Activated CD8-positive, alpha-beta memory T cell treated with anti-CD3 and anti-CD28 coated beads, Interleukin-2, amount 50 U/mL, for 4 hours (primary cell): ENCODE measurements around the gene FZD10.

ENCODE experiments used
- DNase-seq: peaks from one replicate; pipeline ENCODE4 v3.0.0-alpha.2; 2020

Gene FZD10

DNA sequence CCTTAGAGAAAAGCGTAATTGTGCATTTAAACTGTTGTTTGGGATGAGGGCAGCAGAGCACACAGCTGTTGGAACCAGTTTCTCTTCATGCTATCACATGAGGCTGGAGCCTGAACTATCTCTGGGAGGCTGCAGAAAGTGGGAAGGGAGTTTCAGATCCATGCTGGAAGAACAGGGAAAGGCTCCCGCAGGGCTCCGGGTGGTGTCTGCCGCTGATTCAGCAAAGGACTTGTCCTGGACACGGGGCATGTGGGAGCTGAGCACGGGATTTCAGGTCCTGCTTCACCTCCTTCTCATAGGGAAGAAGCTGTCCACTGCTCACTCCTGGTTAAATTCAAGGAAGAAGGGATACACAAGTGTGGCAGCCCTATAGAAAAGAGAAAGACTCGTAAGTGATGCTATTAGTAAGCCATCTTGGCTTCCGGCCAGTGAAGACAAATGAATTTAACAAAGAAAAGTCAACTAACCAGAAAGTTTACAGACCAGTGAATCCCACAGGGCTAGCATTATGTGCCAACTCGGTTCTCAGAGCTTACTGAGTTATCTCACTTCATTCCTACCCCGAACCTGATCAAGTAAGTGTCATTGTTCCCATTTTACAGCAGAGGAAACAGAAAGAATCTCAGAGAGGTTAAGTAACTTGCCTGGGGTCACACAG lies 6.7 kb upstream of the FZD10 start:
- no peak for DNase-seq

DNA sequence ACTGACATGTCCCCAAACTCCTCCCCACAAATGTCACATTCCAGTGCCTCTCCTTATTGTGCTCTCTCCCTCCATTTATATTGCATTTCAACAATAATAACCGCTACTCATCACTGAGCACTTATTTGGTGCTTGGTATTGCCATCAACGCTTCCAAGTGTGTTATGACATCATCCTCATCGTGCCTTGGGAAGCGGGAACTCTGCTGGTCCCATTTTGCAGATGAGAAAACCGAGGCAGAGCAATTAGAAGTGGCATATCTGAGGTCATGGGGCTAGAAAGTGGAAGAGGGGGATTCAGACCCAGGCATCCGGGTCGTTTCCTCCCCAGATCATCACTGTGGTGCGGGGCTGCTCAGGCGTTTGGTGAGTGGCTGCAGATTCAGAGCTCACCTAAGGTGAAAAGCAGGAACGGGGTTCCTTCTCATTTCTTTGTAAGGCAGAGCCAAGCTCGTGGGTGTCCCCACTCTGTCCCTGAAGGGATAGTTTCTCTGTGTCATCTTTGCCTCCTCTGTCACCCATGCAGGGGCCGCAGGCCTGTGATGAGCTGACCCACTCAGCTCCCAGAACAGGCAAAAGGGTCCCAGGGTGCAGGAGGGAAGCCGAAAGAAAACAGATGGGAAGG lies 5.5 kb upstream of the FZD10 start:
- no peak for DNase-seq

DNA sequence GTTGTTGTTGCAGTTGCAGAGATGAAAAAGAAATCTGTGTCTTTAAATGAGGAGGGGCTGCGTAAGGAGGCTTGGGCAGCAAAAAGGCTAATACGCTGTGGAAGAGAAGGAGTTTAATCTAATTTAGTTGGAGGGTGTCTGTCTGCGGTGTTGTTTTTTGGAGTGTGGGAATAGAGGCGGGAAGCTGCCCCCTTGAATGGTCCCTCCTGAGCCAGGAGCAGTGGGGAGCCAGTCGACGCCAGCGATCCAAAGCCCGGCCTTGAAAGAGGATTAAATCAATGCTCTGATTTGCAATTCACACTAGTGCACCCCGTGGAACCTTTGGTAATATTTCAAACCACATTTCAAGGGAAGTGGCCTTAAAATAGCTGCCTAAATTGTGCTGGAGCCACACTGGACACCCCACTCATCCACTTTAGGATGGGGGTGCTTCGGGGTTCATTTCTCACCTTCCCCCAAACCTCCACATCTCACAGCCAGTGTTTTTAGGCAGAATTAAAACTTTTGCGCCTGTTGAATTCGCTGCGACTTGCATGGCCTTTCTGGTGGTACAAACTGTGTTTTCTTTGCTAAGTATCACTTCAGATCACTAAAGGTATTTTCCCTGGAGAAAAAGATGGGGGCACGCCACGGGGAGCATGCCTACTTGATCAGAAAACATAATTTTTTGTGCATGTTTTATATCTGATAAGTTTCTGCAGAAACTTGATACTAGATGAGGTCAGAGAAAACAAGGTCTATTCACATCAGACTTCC lies 4.1 kb upstream of the FZD10 start:
- no peak for DNase-seq

DNA sequence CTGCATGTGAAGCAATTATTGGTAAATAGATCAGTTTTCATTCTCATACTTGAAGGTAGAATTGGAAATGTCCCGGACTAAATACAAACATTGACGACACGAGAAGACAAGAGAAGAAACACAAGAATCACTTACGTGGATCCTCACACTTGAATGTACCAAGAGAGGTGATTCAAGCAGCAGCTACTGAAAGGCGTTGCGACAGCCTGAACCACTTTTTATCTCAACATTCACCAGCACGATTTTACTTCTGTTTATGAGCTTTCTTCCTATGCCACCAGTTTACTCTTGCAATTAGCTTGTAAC lies 3.6 kb upstream of the FZD10 start:
- no peak for DNase-seq

DNA sequence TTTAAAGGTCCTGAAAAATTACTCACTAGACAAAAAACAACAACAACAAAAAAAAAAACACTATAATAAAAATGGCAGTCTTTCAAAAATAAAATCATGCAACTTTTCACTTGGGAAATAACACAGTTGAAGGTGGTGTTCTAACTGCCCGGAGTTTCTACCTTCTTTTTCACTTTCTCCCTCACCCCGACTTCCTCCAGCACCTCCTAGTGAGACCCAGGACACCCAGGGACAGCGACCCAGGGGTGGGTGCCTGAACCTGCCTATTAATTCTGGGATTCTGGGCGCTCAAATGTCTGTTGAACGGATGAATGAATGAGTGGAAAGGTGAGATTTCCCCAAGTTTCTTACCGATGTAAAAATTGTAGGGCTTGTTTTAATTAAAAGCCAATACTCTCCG lies 2.0 kb upstream of the FZD10 start:
- DNase-seq, result no peak

DNA sequence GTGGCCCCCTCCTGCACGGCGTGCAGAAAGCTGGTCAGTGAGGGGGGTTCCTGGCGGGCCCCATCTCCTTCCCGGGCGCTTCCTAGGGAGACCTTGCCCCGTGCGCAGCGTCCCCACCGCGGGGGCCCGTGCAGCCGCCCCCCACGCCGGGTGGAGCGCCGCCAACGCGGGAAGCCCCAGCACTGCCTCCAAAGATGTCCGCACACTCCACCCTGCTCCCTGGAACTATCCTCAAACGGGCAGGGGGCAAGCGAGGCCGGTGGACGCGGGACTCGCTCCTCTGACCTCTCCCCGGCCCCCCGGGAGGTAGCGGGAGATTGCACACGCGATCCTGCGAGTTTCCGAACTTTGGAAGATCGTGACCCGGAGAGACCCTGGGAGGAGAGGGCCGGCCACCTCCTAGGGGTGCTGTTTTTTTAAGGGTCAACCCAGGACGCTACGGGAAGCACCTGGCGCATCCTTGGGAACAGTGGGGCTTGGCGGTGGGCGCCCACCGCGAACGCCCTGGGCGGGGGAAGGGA lies 1.5 kb upstream of the FZD10 start:
- DNase-seq, result no peak

DNA sequence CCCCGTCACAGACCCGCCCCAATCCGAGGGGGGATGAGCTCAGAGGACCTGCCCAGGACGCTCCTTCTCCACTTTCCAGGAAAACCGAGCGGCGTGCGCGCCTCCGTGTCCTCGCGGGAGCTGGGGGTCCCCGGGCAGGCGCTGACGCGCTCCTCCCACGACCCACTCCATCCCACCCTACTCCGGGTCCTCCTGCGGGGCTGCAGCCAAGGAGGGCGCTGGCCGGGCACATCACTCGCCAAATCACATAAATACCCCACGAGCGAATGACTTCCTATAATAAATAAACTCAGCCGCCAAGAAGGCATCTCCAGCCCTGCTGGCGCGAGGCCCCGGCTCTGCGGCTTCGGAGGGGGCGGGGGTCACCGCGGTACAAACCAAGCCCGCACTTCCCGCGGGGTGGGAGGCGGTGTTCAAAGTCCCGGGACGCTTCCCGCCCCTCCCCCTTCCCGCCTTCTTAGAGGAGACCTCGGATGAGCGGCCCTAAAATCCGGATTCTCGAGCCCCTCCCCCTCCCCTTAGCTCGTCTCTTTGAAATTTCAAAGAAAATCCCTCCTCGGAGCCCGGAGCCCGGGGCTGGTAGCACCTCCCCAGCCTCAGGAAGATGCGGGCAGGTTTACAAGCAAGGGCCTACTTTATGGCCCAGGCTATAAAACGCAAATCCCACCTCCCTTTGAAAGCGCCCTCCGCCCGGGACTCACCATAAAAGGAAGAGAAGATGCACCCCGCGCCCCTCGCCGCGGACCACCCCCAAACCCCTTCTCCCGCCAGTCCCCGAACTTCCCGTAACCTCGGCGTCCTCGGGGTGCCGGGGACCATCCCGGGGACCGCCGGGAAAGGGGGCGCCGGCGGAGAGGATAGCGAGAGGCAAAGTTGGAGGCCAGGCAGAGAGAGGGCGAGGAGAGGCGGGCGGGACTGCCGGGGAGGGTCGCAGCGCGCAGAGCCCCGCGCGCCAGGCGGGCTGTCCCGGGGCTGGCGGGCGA lies 712 bp upstream of the FZD10 start:
- DNase-seq, result no peak

DNA sequence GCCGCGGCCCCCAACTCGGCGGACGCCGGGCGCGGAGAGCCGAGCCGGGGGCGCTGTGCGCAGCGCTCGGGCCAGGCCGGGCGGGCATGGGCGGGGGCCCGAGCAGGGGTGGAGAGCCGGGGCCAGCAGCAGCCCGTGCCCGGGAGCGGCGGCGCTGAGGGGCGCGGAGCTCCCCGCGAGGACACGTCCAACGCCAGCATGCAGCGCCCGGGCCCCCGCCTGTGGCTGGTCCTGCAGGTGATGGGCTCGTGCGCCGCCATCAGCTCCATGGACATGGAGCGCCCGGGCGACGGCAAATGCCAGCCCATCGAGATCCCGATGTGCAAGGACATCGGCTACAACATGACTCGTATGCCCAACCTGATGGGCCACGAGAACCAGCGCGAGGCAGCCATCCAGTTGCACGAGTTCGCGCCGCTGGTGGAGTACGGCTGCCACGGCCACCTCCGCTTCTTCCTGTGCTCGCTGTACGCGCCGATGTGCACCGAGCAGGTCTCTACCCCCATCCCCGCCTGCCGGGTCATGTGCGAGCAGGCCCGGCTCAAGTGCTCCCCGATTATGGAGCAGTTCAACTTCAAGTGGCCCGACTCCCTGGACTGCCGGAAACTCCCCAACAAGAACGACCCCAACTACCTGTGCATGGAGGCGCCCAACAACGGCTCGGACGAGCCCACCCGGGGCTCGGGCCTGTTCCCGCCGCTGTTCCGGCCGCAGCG lies 639 bp downstream of the FZD10 start:
- no peak for DNase-seq

DNA sequence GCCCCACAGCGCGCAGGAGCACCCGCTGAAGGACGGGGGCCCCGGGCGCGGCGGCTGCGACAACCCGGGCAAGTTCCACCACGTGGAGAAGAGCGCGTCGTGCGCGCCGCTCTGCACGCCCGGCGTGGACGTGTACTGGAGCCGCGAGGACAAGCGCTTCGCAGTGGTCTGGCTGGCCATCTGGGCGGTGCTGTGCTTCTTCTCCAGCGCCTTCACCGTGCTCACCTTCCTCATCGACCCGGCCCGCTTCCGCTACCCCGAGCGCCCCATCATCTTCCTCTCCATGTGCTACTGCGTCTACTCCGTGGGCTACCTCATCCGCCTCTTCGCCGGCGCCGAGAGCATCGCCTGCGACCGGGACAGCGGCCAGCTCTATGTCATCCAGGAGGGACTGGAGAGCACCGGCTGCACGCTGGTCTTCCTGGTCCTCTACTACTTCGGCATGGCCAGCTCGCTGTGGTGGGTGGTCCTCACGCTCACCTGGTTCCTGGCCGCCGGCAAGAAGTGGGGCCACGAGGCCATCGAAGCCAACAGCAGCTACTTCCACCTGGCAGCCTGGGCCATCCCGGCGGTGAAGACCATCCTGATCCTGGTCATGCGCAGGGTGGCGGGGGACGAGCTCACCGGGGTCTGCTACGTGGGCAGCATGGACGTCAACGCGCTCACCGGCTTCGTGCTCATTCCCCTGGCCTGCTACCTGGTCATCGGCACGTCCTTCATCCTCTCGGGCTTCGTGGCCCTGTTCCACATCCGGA lies 1.4 kb downstream of the FZD10 start:
- DNase-seq, result no peak

DNA sequence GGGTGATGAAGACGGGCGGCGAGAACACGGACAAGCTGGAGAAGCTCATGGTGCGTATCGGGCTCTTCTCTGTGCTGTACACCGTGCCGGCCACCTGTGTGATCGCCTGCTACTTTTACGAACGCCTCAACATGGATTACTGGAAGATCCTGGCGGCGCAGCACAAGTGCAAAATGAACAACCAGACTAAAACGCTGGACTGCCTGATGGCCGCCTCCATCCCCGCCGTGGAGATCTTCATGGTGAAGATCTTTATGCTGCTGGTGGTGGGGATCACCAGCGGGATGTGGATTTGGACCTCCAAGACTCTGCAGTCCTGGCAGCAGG lies 1.9 kb downstream of the FZD10 start:
- no peak for DNase-seq

DNA sequence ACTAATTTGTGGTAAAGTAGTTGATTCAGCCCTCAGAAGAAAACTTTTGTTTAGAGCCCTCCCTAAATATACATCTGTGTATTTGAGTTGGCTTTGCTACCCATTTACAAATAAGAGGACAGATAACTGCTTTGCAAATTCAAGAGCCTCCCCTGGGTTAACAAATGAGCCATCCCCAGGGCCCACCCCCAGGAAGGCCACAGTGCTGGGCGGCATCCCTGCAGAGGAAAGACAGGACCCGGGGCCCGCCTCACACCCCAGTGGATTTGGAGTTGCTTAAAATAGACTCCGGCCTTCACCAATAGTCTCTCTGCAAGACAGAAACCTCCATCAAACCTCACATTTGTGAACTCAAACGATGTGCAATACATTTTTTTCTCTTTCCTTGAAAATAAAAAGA lies 2.7 kb downstream of the FZD10 start:
- DNase-seq, result no peak

DNA sequence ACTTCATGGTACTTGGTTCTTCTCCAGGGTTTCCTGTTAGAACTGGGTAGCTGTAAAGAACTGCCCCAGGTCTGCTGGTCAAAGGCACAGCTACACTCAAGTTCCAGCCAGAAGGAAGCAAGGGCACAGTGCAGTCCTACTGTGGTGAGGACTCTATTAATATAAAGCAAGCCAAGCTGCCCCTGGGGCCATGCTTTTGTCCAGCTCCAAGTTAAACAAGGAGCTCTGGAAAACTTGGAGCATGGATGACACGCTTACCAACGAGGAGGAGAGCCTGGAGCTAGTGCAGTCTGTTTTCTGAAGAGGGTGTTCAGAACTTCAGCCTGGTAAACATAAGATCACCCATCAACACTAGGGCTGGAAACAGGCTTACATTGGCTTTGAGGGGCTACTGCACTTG lies 4.0 kb downstream of the FZD10 start:
- DNase-seq, result no peak

DNA sequence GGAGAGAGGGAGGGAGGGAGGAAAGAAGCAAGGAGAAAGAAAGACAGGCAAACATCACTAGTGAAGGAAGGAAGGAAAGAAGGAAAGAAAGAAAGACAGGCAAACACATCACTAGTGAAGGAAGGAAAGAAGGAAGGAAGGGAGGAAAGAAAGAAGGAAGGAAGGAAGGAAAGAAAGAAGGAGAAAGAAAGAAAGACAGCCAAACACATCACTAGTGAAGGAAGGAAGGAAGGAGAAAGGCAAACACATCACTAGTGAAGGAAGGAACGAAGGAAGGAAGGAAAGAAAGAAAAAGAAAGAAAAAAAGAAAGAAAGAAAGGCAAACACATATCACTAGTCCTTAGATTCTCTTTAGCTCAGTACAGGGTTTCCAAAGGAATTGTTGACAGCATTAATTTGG lies 5.3 kb downstream of the FZD10 start:
- DNase-seq, result no peak

DNA sequence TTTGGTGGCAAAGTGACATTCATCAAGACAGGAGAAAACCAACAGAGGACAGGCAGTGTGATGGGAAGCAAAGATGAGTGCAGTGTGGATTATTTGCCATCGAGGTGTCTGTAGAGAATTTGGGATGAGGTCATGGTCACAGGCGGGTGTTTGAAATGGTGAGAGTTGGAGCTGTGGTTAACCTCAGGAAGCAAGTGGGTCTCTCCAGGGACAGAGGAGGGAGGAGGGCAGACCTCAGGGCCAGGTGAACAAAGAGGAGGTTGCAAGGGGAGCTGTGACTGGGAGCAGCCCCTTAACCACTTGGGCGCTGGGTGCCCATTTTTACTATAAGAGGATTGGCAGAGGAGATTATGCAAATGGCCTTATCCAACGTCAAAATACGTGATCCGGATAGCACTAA lies 7.0 kb downstream of the FZD10 start:
- no peak for DNase-seq

DNA sequence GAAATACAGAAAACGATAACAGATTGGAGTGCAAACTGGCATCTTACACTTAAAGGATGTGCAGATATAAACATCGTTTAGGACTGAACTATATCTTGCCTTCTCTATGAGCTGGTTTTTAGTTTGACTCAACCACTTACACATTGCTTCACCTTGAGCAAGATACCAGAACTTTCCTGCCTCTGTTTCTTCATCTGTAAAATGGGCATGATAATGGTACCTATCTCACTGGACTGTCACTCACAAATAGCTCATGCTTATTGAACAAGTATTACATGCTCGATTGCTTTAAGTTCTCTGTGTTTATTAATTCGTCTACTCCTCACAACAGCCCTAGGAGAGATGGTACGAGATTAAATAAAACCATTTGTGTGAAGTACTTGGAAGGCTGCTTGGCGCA lies 7.7 kb downstream of the FZD10 start:
- no peak for DNase-seq

DNA sequence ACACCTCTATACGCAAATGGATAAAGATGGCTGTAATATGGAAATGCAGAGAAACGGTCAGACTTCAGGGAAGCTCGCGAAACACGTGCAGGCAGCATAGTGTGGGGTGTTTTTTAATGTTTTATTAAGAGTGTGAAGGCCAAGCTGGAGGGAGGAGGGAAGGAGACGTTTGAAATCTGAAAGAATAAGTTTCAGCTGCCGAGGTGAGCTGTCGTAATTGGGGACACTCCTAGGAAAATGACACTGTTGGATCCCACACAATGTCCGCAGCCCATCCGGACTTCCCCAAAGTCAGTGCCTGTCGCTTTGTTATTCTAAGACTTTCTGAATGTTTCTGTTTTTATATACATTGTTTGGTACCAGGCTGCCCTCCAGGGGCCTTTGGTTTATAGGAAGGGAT lies 8.3 kb downstream of the FZD10 start:
- no peak for DNase-seq

DNA sequence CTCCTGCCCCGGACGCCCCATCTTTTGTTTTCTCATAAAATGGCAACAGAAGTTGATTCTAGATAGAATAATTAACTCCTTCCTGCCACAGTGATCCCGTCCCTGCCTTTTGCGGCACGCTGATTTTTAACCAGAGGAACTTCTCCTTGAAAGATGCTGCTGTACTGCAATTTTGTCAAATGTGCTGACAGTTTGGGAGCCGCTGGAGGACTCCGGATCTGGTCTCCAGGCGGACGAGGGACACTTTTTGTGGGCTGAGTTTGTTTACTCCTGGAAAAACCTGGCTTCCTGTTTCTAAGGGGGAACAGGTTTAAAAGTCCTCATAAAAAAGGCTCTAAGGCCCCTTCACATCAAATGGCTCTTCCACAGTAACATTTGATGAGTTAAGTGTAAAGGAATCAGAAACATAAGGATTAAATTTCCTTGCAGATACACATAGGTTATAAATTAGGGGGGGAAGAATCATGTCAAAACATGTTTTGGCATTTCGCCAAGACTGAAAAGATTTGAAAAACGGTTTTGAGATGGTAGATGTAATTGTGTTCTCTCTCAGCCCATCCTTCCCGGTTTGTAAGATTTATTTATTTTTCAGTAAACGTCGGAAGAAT lies 15.5 kb downstream of the FZD10 start:
- no peak for DNase-seq

DNA sequence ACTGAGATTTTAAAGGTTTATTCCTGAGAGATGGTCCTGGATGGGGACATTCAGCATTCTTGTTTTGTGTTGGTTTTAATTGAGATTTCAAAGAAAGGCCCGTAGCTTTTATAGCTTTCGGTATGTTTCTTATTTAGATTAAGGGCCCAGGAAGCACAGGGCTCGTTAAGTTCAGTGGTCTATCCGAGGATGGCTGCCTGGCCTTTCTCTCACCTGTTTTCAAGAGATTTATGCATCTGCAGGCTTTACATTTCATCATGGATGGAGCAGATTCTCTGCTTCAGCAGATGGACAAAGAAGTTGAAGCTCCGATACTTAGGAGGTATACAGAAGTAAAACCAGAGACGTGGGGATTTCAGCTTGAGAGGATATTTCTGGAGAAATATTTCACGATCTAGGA lies 16.0 kb downstream of the FZD10 start:
- no peak for DNase-seq

DNA sequence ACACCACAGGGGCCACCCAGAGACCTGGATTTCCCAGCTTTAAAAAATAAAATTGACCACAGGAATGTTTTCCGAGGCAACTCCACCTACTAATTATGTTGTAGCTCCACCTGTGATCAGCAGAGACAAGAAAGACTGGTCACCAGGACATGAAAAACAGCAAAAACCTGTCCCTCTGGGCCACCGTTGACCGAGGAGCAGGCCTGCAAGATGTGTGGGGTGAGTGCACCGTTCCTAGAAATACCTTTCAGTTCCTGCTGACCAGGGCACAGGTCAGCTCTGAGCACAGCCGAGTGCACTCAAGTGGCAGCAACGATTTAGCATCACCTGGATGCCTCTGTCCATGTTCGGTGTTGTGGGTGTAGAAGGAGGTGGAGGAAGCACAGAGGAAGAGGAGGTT lies 16.9 kb downstream of the FZD10 start:
- no peak for DNase-seq

DNA sequence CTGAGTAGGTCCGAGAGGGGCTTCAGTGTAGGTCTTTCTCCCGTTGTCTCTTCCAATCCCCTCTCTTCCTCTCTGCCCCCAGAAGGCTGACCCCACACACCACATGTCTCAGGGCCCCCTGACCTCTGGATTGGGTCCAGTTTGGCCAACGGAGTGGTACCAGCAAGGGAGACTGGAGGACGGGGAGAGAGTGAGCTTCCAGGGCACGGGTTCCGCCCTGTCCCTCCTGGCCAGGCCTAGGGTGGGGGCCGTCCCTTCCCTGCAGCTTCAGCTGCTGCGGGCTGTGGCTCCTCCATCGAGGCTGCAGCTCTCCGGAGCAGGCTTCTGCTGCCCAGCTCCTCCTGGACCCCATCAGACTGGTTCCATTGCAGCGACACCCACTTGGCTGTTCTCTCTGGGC lies 17.4 kb downstream of the FZD10 start:
- DNase-seq, result no peak

DNA sequence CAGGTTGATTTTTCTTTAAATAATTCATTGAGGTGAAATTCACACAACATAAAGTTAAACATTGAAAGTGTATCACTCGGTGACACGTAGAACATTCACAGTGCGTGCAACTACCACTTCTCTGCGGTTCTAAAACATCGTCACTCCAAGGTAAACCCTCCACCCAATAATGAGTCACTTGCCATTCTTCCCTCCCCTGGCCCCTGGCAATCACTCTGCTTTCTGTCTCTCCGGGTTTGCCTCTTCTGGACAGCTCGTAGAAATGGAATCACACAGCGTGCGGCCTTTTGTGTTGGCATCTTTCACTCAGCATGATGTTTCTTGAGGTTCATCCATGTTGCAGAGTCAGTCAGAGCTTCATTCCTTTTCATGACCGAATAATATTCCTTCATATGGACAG lies 18.9 kb downstream of the FZD10 start:
- no peak for DNase-seq
